Activated T-helper 1 cell treated with anti-CD3 and anti-CD28 coated beads, Interleukin-2, amount 50 U/mL, for 16 hours (primary cell): ENCODE results near the gene SYNRG.

Experiments
- DNase-seq, 2 donors: peaks; one replicate each; pipeline ENCODE4 v3.0.0-alpha.2; 2020; ENCODE audit warnings: low read depth in 1 of 2, low spot score in 1 of 2

SYNRG gene

DNA sequence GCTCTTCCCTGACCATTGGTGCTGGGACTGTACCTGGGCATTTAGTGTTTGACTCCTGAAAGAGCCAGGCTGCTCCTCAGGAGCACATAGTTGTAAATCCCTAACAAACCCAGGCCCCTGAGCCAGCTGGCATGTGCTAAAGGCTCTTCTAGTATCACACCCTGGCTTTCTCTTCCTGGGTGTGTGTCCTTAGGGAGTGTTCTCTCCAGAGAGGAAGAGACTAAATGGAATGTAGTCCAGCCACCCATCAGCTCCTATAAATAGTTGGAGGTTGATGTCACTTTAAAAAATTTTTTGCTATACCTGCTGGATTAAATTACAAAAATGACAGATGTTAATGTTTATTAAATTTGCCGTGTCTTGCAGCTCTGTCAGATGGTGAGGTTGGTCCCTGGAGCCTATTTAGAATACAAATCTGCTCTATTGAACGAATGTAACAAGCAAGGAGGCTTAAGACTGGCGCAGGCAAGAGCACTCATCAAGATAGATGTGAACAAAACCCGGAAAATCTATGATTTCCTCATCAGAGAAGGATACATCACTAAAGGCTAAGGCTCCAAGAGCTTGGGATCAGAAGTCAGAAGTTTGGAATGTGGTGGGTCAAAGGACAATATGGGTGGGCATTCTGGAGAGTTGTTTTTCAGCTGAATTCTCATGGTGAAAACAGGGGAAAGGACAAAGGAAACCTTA lies 132.6 kb downstream of the SYNRG start:
- no peak for DNase-seq

DNA sequence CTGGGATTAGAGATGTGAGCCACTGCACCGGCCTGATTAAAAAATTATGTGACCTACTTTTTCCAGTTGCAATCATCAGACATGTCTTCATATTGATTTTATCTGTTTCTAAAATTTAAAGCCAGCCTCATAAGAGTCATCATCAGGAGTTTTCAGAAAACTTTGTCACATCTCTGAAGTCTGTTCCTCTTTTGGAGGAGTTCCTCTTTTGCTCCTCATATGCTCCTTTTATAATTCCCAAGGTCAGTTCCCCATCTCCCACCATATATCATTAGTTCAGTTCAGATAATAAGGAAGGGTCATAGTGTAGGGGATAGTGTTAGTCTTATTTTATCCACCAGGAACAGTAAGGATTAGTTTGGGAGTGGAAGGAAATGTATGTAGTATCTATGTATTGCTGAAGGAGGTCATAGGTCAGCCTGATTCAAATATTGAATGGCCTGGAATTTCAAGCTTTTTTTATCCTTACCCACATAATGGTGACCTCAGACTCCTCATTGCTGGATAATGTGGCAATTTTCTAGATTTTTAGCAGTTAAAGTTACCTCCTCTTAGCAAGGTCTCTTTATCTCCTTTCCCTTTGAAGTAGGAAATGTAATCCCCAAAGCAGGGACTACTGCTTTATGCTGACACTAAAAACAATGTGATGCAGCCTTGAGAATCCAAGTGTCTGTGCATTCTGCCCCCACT lies 133.3 kb downstream of the SYNRG start:
- no peak for DNase-seq

DNA sequence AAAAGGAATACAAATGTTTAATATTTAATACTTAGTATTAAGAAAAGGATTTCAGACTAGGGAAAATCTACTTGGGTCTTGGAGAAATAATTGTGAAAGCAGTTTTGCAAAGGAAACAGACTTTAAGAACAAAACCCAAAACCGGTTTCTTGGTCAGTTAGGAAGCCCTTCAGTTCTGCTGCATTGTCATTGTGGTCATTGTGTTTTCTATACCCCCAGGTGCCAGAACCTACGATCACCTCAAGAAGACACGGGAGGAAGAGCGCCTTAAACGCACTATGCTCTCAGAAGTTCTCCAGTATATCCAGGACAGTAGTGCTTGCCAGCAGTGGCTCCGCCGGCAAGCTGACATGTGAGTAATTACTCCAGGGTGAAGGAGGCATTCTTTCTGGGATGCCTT lies 139.0 kb downstream of the SYNRG start:
- no peak for DNase-seq

DNA sequence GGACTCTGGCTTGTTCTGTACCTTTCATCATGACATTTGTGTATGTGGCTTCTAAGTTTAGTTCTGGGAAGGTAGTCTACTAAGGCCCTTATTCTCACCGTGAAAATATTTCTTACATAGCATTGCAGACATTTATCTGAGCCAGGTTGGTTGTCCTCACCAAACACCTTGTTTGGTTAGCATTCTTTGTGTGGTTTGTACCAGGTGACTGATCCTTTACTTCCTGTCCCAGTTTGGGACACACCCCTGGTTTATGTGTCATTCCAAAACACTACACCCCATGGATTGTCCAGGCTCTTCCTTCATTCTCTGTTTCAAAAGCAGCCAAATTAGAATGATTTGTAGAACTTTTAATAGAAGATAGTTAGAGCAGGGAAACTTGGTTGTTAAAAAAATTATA lies 142.7 kb downstream of the SYNRG start:
- no peak for DNase-seq

DNA sequence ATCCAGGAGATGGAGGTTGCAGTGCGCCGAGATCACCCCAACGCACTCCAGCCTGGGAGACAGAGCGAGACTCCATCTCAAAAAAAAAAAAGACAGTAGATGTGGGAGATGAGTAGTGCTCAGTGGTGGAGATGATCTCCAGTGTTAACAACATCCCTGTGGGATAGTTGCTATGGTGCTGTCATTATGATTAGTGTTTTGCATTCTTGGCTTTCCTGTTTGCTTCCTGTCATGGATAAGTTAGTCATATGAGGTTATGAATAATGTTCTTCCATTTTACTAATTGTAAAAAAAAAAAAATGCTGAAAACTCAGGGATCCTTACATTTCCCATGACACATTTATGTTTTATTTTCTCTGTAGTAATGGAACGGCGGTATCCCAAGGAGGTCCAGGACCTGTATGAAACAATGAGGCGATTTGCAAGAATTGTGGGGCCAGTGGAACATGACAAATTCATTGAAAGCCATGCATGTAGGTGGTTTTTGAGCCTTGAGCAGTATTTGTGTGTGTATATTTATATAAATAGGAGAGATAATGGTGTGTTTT lies 144.1 kb downstream of the SYNRG start:
- DNase-seq: no peak
